A673 (cell line): Measurements from ENCODE around the gene HEPHL1. TPM values are rescaled to one million over a fixed set of nuclear protein-coding genes. Genes with fewer than 3 reads are reported as not detected.

ENCODE experiments used
- BruUV-seq: library from RNA; stranded (reverse); fragments of 400-500 nt; replicated peaks from 2 replicates; lab custom pipeline; 2021; lab: Mats Ljungman, UMichigan
- CTCF ChIA-PET: fragments of 300-600 bp; sonication (Branson Sonifier 250); formaldehyde crosslinking; loops from one replicate; lab custom pipeline; 2022; ENCODE audit warnings: antibody characterized with exemption; lab: Charles Lee
- POLR2A ChIA-PET: fragments of 300-600 bp; sonication (Branson Sonifier 250); formaldehyde crosslinking; loops from one replicate; lab custom pipeline; 2022; ENCODE audit warnings: antibody characterized with exemption; ENCODE audit not compliant: low non-redundant PET; lab: Charles Lee
- DNase-seq: peaks from one replicate; pipeline ENCODE4 v3.0.0-alpha.2; 2015; ENCODE audit warnings: low spot score
- H3K27ac ChIP-seq: fragments of 200-600 bp; sonication (generic); 2 replicates; pipeline ENCODE4 v1.5.1; 2016; ENCODE audit warnings: mixed run types, low read depth, mild to moderate bottlenecking, mixed read lengths, antibody characterized with exemption, low read length; ENCODE audit not compliant: poor library complexity, severe bottlenecking
- H3K27me3 ChIP-seq: fragments of 200-600 bp; sonication (generic); replicated peaks from 2 replicates; pipeline ENCODE4 v1.6.1; 2017; ENCODE audit warnings: mixed run types, low read depth, mild to moderate bottlenecking, mixed read lengths, antibody characterized with exemption, low read length; ENCODE audit not compliant: insufficient read depth, poor library complexity
- H3K36me3 ChIP-seq: fragments of 200-600 bp; sonication (generic); 2 replicates; pipeline ENCODE4 v1.6.1; 2016; ENCODE audit warnings: mixed run types, mild to moderate bottlenecking, mixed read lengths, antibody characterized with exemption, low read length; ENCODE audit not compliant: insufficient read depth, poor library complexity, severe bottlenecking
- H3K4me1 ChIP-seq: fragments of 200-600 bp; sonication (generic); 2 replicates; pipeline ENCODE4 v1.6.1; 2017; ENCODE audit warnings: mixed run types, mild to moderate bottlenecking, mixed read lengths, antibody characterized with exemption, low read length; ENCODE audit not compliant: insufficient read depth, poor library complexity, severe bottlenecking
- H3K4me3 ChIP-seq: fragments of 200-600 bp; sonication (generic); 2 replicates; pipeline ENCODE4 v1.5.1; 2016; ENCODE audit warnings: low read depth, mixed run types, mild to moderate bottlenecking, mixed read lengths, low read length; ENCODE audit not compliant: poor library complexity, severe bottlenecking
- H3K9me3 ChIP-seq: fragments of 200-600 bp; sonication (generic); 2 replicates; pipeline ENCODE4 v1.6.1; 2016; ENCODE audit warnings: mixed run types, low read depth, mild to moderate bottlenecking, mixed read lengths, antibody characterized with exemption, low read length; ENCODE audit not compliant: poor library complexity, severe bottlenecking
- CTCF ChIP-seq: fragments of 300-800, 200-600 bp; sonication (generic); conservative IDR thresholded peaks from 2 replicates; pipeline ENCODE4 v1.5.1; 2017; ENCODE audit warnings: low read depth, mild to moderate bottlenecking, antibody characterized with exemption, low read length, moderate library complexity, mixed read lengths
- EZH2 ChIP-seq: fragments of 200-600 bp; sonication (generic); IDR thresholded peaks from 2 replicates; pipeline ENCODE4 v1.6.1; 2017; ENCODE audit warnings: borderline replicate concordance, low read depth, mild to moderate bottlenecking, mixed read lengths, antibody characterized with exemption, low read length; ENCODE audit not compliant: poor library complexity, severe bottlenecking
- intact Hi-C: fragments of 100-400 bp; cut with micrococcal nuclease; formaldehyde crosslinking; loops from one replicate; pipeline ENCODE4 v1.10.0; 2022; ENCODE audit not compliant: unreplicated experiment
- total RNA-seq: library from RNA; stranded (reverse); gene quantifications from 2 replicates; pipeline ENCODE4 v1.2.3, GENCODE V29; 2021

HEPHL1 gene
- total RNA-seq, 1 experiment from 2014 or later = not detected

DNA sequence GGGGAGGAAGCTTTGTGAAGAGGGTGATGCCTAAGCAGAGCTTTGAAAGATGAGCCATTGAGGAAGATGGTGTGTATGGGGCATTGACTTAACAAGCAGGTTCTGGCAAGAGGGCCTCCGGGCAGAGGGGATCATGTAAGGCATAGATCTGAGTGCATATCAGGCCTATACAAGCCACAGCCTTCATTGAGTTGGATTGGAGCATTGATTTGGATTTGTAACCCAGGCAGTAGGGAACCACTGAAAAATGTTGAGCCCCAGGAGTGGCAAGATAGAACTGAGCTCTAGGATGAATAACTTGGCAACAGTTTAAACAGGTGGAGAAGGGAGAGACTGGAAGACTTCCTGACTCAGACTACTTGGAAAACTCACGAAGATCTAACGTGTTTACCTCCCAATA, 128.9 kb downstream of the HEPHL1 start:
- H3K9me3 ChIP-seq = no peaks in the 10 kb centered on the region
- ChIA-PET POLR2A (no interaction called here), CTCF (no interaction called here)
- H3K4me3 ChIP-seq = no peak overlapping the region
- no peak overlapping the region for H3K27ac ChIP-seq
- BruUV-seq = no TSS peak
- TF ChIP-seq EZH2 = no peak
- TF ChIP-seq CTCF = no peak
- intact Hi-C loops = no loop called here
- peaks cover 11% of the 10 kb centered on the region for H3K4me1 ChIP-seq
- H3K36me3 ChIP-seq = no peaks in the 10 kb centered on the region
- no peaks in the 10 kb centered on the region for H3K27me3 ChIP-seq
- DNase-seq = no peak

DNA sequence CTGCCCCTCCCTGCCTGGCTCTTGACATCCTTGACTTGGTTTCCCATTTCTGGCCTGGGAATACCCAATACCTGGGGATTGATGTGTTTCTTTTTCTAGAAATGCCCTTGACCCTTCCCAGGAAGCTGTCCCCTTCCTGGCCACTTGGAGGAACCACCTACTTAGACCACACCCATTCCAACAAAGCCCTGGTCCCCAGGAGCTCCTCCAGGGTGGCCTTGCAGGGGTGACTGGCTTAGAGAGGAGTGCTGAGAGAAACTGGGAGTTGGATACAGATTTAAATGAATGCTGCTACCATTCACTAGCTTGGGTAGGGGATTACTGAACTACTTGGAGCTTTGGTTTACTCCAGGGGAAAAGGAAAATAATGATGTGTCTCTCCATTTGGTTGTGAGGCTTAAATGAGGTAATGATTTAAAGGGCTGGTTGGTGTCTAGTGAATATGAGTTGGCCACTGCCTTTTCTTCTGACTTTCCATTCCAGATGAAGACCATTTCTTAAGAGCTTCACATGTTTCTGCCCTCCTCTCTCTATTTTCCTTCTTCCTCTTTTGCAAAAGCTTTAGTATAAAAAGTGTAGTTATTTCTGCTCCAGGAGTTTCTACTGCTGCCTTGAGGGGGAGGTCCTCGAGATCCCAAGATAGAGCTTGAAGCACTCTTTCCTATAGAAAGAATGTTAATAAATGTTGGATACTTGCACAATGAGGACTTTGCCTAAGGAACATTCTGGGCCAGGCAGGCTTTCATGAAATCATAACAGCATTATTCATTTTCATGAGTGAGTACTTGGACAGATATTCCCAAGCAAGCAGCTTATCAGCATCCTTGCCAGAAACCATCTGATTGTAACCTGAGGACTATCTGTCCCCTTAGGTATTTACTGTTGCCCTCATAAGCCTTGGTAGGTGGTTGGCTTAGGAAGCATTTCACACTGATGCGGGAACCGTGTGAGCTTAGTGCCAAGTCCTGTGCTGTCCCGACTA, 129.8 kb downstream of the HEPHL1 start:
- no peaks in the 10 kb centered on the region for H3K9me3 ChIP-seq
- no peak overlapping the region for H3K4me3 ChIP-seq
- TF ChIP-seq EZH2 (no peak), CTCF (no peak)
- intact Hi-C loops = no loop called here
- BruUV-seq = no TSS peak
- H3K27me3 ChIP-seq = no peaks in the 10 kb centered on the region
- ChIA-PET CTCF (no interaction called here), POLR2A (no interaction called here)
- no peak overlapping the region for H3K27ac ChIP-seq
- DNase-seq = no peak
- peaks cover 11% of the 10 kb centered on the region for H3K4me1 ChIP-seq
- no peaks in the 10 kb centered on the region for H3K36me3 ChIP-seq

GRCh38 chr11:94151903-94152677, 130.9 kb downstream of the HEPHL1 start:
- intact Hi-C loops = no loop called here
- CTCF ChIA-PET = no interaction called here

More at GRCh38 chr11:94151903-94152677, 130.9 kb downstream of the HEPHL1 start:
- Histone ChIP-seq H3K27me3 (no peaks in the 10 kb centered on the region), H3K36me3 (no peaks in the 10 kb centered on the region), H3K27ac (no peak overlapping the region), H3K4me1 (peaks cover 11% of the 10 kb centered on the region), H3K9me3 (no peaks in the 10 kb centered on the region), H3K4me3 (no peak overlapping the region)
- peak; percentile 76 for DNase-seq
- POLR2A ChIA-PET = interaction anchor here (0.7 kb wide), 1 partner anchor 12 kb away, joined by 3 read pairs; no protein-coding TSS in a partner anchor
- no peak for TF ChIP-seq EZH2
- no peak for TF ChIP-seq CTCF
- BruUV-seq = no TSS peak
